DMS114 treated with DMSO at 0.1 percent for 48 hours (cell line): Measurements from ENCODE around the gene USP6.
"Not testable (repeated sequence)": the region's sequence is repeated elsewhere in the genome, so short reads cannot be mapped to it uniquely, and the experiment has no call there.

ENCODE experiments used
- DNase-seq: peaks from one replicate; lab custom pipeline; 2025; ENCODE audit not compliant: unreplicated experiment; lab: John Stamatoyannopoulos, UW

USP6 gene

DNA sequence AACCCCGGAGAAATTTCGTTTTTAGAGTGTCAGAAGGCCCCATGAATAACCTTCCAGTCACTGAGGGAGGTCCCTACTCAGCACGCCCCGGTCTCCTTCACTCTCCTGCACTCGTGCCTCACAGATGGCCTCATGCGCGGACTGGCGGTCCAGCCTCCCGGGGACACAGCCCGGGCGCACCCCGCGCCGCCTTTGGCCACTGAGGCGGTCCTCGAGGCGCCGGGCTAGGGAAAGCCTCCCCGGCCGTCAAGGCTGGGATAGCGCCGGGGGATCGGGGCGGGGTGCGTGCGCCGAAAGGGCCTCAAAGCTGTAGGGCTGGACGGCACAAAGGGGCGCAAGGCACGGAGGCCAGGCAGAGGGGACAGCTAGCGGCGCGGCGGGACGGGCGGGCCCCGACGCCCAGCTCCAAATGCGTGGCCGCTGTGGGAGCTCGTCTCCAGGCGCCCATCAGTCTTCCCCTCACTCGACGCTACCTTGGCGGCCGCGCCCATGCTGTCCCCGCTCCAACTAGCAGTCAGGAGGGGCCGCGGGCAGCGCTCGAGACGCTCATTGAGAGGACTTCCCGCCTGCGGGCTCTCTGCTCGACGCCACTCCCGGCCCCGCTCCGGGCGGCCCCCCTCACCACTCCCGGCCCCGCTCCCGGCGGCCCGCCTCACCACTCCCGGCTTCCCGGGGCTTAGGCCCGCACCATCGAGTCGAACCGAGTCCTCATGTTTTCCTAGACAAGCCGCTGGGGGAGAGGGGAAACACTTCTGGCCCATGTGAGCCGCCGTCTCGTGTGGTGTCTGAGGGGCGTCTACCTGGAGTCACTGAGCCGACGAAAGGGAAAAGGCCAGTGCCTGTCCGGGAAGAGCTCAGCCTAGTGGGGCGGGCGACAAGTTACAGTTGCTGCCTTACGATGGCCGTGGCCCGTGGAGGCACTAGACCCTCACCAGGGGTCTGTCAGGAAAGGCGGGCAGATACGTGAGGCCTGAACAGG, at the start of gene USP6:
TSS of gene USP6 (plus strand) at position 360 of the 979 bp plus-strand sequence. CDS start 14,336 bp downstream, outside the sequence.
- DNase-seq: no peak

DNA sequence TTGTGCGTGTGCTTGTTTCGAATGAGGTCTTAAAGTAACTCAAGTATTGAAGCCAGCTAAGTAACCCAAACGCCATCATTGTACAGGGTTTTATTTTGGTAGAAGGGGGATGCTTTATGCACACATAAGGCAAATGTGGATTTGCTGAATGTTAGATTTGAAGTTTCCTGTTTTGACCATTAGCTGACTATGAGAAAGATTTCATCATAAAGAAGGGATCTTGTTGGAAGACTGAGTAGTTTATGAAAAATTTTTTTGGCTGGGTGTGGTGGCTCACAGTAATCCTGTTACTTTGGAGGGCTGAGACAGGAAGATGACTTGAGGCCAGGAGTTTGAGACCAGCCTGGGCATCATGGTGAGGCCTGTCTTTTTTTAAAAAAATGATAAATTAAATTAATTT, 47.6 kb upstream of the USP6 start:
- no peak for DNase-seq

DNA sequence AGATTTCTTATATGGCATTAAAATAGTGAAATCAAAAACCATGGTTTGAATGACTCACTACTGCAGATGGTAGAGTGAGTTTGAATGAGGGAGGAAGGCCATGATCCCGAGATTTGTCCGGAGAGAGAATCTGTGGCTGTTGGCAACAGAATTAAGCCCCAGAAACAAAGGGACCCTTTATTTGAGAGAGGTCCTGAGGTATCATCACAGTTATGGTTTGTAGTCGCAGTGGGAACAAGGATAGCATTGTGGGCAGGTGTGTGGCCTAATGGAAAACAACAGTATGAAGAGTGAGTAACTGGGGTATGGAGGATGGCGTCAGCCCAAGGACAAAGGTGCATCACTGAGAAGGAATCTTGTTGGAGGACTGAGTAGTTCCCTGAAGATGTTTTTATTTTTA, 46.1 kb upstream of the USP6 start:
- DNase-seq: no peak

DNA sequence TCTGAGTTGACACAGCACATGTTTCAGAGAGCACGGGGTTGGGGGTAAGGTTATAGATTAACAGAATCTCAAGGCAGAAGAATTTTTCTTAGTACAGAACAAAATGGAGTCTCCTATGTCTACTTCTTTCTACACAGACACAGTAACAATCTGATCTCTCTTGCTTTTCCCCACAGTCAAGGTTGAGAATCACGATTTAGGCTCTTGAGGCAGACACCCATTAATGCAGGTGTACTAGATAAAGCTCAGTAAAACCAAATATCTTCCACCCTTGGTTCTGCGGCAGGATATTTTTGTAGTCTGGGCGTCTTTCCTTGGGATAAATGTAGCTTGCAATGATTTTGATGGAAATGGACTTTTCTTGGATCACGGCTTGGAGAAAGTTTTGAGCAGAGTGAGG, 40.4 kb upstream of the USP6 start:
- not testable (repeated sequence) for DNase-seq

DNA sequence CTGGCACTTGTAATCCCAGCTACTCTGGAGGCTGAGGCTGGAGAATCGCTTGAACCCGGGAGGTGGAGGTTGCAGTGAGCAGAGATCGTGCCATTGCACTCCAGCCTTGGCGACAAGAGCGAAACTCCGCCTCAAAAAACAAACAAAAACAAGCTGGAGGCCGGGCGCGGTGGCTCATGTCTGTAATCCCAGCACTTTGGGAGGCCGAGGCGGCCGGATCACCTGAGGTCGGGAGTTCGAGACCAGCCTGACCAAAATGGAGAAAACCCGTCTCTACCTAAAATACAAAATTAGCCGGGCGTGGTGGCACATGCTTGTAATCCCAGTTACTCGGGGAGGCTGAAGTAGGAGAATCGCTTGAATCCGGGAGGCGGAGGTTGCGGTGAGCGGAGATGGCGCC, 38.6 kb upstream of the USP6 start:
- not testable (repeated sequence) for DNase-seq

DNA sequence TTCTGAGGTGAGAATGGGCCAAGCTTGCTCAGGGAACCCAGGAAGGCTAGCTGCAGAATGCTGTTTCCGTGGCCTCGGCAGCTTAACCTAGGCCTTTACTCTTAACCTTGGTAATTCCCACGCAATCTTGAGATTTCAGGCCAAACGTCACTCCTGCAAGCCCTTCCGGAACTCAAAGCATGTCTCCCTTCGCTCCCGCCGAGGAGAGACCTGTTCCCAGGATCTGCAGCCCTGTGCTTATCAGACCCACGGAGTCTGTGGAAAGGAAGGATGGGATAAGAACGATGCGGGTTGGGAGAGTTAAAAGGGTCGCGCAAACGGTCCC, 38.1 kb upstream of the USP6 start:
- no peak for DNase-seq

DNA sequence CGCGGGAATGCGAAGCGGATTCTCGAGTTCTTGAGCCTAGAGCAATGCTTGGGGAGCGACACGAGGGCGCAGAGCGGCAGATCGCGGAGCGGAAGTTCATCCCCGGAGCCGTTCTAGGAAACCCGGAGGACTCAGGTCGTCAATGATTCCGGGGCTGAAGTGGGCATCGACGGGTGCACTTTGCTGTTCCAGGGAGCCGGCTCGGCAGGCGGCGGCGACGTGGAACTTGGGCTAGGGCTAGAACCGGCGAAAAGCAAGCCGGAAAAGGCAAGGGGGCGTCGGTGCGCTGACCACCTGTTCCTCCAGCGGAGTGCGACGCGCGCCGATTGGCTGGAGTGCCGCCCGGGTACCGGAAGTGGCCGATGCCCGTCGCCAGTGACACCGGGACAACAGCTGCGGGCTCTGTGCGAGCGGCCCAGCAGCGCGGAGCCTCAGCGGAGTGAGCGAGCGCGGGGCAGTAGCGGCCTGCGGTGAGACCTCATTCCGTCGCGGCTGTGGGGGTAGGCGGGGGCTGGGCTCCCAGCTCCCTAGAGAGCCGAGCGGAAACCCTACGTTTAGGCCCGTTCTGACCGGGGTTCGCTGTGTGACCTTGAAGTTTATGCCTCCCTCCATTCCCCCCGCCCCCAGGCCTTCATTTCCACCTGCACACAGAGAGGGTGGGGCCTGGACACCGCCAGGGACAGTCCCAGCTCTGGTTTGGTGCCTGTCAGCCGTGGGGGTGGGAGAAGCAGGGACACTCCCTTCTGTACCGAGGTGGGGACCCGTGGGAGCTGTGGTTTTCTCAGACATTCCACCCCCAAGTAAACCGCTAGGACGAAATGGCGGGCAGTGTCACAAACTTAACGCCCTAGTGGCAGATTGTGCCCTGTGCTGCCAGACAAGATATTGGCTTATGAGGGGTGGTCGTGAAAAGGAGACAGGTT, 37.5 kb upstream of the USP6 start, which contains the start of gene ZFP3:
TSS of gene ZFP3 (plus strand) at position 362 of the 923 bp plus-strand sequence. CDS start 13,038 bp downstream, outside the sequence.
- DNase-seq: peak; percentile 73

DNA sequence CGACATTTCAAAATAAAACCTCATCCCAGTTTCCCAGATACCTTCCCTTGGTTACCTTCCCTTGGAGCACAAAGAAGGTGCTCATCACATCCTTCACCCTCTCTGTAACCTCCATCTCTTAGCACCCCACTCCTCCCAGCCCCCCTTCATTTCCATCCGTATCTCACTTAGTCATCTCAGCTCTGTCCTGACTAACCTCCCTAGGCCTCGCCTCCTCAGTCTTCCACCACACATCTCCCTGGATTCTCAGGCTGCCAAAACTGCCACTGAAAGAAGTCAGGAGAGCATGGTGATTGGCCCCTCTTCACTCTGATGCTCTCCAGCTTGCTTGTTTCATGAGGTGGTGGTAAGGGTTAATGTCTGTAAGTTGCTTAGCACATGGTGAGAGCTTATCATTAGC, 35.2 kb upstream of the USP6 start:
- DNase-seq: no peak

DNA sequence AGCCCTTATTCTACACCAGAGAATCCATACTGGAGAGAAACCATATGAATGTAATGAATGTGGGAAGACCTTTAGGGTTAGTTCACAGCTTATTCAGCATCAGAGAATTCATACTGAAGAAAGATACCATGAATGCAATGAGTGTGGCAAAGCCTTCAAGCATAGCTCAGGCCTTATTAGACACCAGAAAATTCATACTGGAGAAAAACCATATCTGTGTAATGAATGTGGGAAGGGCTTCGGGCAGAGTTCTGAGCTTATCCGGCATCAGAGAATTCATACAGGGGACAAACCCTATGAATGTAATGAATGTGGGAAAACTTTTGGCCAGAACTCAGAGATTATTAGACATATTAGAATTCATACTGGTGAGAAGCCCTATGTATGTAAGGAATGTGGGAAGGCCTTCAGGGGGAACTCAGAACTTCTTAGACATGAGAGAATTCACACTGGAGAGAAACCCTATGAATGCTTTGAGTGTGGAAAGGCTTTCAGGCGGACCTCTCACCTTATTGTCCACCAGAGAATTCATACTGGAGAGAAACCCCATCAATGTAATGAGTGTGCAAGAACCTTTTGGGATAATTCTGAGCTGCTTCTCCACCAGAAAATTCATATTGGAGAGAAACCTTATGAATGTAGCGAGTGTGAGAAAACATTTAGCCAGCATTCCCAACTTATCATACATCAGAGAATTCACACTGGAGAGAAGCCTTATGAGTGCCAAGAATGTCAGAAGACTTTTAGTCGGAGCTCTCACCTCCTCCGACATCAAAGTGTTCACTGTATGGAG, 23.4 kb upstream of the USP6 start:
- DNase-seq: no peak

DNA sequence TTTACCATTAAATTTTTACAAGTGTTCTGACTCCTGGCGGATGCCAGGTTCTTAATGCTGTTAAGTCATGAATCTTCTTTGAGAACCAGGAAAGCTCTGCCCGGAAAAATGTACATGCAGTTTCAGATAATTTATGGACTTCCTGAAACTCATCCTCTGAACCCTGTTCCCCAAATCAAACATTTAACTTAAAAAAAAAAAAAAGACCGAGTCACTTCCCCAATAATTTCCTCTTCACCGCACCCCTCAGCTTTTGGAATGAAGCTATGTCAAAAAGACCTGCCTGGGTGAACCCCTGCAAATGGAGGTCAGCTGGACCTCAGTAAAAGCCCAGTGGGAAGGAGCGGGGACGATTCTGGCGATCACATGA, 19.1 kb upstream of the USP6 start:
- DNase-seq: no peak

DNA sequence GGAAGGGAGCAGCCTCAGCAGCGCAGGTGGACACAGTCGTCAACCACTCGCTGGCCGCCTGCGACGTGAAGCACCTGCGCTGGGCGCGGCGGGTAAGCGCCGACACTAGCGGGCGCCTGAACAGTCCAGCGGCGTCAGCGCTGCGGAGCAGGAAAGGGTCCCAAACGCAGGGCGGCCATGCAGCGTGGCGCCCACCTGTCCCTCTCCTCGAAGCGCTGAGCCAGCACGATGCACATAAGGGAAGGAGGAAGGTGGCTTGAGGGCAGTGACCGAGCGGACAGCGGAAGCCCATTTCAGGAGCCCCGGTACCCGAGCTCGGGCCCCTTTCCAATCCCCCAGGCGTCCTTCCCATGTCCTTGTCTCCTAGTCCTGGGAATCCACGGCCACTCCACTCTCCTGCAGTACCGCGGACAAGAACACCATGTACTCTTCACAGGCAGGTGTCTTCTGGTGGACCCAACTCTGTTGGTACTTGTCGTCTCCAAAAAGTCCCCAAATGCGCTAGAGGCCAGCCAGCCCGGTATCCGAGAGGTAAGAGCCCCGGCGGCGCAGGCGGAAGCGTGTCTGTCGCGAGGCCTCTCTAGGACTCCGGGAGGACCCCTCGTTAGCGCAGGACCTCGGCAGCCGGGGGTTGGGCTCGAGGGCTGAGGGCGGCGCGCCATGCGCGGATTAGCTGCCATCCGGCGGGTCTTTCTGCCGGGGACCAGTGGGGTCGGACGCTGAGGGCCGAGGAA, 18.6 kb upstream of the USP6 start:
- DNase-seq: no peak

DNA sequence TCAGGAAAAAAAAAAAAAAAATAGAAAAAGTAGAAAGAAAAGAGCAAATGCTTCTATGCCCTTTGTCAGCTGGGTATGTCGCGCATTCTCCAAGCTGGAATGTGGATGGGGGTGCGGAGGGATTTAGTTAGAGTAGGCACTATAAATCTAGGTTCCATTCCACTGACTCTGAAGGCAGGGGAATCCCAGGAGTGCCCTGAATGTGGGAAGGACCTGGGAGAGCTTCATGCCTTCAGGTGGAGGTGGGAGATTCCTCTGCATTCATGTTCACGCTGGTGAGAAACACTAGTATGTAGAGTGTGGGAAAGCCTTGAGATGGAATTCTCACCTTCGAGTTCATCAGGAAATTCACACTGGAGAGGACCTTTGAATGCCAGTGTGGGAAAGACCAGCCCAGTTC, 16.6 kb upstream of the USP6 start:
- no peak for DNase-seq

DNA sequence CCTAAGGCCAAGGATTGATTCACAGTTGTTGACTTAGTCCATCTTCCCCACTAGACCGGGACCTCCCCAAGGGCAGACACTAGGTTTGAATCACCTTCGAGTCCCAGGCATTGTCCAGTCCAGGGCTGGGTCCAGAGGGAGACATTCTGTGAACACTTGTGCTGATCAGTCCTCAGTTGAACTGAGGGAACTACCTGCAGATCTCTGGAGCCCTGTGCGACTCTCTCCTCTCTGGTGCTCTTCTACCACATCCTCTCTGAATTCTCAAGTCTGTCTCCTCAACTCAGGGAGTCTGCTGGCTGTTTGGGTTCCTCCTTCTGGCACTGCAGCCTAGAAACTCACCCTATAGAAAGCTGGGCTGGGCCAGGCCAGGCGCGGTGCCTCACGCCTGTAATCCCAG, 15.0 kb upstream of the USP6 start:
- DNase-seq: no peak

DNA sequence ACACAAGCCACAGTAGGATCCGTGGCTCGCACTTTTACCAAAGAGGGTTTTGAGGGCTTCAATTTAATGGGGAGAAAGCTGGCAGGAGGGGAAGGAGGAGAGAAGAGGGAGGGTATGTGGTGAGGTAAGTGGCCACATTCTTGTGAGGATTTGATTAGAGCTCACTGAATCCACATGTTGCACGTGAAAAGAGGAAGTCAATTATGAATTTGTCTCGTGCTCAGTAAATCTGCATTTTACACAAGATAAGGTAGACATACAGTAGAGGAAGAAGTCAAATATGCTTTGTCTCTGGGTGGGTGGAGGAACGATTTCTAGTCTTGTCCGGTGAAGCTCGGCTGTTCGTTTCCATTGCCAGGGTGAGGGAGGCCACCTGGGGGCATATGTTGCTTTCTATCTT, 5.0 kb upstream of the USP6 start:
- no peak for DNase-seq

DNA sequence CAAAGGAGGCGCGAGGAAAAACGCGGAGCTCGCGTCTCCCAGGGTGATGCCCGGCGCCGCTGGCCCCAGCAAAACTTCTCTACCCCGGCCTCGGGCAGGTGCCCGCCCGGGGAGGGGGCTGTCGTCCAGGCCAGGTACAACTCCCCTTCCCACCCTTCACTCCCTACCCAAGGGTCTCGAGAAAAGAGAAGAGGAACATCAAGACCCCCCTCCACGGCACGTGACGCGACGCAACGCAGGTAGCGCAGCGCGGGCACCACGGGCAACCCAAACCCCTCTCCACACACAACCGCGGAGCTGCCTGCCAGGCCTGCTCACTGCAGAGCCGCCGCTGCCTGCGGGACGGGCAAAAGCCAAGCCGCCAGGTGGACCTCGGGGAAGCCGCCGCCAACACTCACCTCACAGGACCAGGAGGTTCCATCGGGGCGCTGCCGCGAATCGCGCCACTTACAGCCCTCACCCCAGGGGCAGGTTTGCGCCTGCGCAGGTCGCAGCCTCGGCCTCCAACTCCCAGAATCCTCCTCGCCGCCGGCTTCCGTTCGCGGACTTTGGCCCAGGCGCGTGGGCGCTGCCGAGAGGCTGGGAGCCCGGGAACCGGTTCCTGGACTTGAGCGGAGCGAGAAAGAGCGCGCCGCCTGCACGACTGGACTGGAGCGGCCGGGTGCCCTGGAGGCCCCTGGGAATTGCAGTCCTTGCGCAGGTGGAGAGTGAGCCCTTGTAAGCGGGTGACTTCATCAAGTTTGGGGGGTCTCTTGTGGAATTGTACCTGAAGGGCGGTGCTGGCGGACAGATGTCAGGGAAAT, 4.2 kb upstream of the USP6 start, which contains the start of gene ZNF232:
TSS of gene ZNF232 (minus strand) at position 477 of the 803 bp plus-strand sequence. CDS start at position 421, 56 bp downstream.
- peak; percentile 85 for DNase-seq

DNA sequence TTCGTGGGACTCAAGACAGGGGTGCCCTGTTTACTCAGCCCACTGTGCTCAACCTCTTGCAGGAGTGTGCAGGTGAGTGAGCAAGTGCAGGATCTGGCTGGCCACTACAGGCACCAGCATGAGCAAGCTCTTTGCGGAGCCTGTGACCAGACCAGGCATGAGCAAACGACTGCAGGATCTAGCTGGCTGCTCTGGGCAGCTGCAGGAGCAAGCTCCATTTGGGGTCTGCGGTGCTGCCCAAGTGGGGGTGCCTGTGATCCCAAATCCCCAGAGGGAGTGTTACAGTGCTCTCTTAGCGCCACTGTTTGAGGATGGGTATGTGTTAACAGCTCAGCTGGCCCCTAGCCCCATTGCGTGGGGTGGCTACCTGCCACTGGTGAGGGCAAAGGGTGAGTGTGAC, 2.4 kb downstream of the USP6 start:
- no peak for DNase-seq

DNA sequence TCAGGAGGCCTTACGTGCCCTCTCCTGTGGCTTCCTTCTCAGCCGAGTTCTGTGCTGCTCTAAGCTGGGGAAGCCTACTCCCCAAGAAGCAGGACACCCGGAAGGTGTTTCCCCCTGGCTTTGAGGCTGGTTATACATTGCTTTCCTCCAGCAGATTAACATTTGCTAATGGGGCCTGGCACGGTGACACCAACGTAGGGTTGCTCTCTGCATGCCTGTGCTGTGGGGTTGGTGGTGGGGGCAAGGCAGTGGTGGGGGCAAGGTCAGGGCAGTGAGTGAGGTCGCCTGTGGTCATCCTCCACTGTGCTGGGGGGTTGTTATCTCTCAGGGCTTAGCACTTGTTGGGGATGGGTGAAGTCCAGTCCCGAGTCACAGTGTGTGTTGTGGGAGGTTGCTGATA, 4.2 kb downstream of the USP6 start:
- no peak for DNase-seq

DNA sequence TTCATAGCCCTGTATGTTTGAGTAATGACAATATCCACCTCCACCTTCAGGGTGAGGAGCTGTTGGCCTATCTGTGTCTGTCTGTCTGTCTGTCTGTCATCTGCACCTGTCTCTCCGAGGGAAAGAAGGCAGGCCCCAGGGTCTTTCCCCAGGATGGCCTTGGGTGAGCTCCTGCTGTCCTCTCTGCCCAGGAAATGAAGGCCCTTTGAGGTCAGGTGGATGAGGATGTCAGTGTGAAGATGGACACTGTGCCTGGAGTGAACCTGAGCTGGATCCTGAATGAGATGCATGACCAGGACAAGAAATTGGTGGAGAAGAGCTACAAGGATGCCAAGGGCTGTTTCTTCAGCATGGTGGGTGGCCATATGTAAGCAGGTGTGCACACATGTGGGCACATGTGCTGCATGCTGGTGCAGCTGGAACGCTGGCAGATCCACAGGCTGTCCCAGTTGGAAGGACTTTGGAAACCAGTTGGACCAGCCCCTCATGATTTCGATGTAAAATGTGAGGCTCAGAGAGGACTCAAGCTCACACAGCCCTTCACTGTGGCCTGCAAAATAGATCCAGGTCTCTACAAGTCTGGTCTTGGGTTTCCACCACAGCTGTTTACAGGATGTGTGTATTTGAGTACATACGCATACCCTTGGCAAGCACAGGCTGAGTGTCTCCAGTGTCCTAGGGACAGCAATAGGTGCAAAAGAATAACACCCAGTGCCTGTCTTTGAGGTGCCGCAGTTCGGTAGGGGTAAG, 4.8 kb downstream of the USP6 start:
- DNase-seq: not testable (repeated sequence)
